ACC112 (cell line): ENCODE measurements around the gene PCBP2.
A peak's percentile ranks its signal among the peaks of the same experiment; 100 is the strongest.

Source experiments
- H2AFZ ChIP-seq: fragments of 200-600 bp; sonication (generic); one replicate; pipeline ENCODE4 v1.6.0; 2017; ENCODE audit warnings: antibody characterized with exemption, low read length; ENCODE audit not compliant: unreplicated experiment
- H3K27ac ChIP-seq: fragments of 200-600 bp; sonication (generic); 2 replicates; pipeline ENCODE4 v1.5.1; 2014; ENCODE audit warnings: low read depth, mild to moderate bottlenecking, antibody characterized with exemption, low read length, moderate library complexity
- H3K27me3 ChIP-seq: fragments of 200-600 bp; sonication (generic); 2 replicates; pipeline ENCODE4 v1.6.1; 2014; ENCODE audit warnings: mild to moderate bottlenecking, antibody characterized with exemption, low read length, moderate library complexity, mixed read lengths; ENCODE audit not compliant: insufficient read depth
- H3K36me3 ChIP-seq: fragments of 200-600 bp; sonication (generic); 2 replicates; pipeline ENCODE4 v1.6.1; 2016; ENCODE audit warnings: mild to moderate bottlenecking, antibody characterized with exemption, low read length, moderate library complexity, mixed read lengths; ENCODE audit not compliant: insufficient read depth
- H3K4me1 ChIP-seq: fragments of 200-600 bp; sonication (generic); one replicate; pipeline ENCODE4 v1.6.1; 2016; ENCODE audit warnings: low read length, mixed read lengths; ENCODE audit not compliant: insufficient read depth, unreplicated experiment, control insufficient read depth
- H3K4me3 ChIP-seq: fragments of 200-600 bp; sonication (generic); 2 replicates; pipeline ENCODE4 v1.5.1; 2014; ENCODE audit warnings: mild to moderate bottlenecking, low read depth, low read length
- H3K79me2 ChIP-seq: fragments of 200-600 bp; sonication (generic); one replicate; pipeline ENCODE4 v1.6.0; 2016; ENCODE audit warnings: low read length; ENCODE audit not compliant: control insufficient read depth, unreplicated experiment, insufficient read depth

The PCBP2 gene

DNA sequence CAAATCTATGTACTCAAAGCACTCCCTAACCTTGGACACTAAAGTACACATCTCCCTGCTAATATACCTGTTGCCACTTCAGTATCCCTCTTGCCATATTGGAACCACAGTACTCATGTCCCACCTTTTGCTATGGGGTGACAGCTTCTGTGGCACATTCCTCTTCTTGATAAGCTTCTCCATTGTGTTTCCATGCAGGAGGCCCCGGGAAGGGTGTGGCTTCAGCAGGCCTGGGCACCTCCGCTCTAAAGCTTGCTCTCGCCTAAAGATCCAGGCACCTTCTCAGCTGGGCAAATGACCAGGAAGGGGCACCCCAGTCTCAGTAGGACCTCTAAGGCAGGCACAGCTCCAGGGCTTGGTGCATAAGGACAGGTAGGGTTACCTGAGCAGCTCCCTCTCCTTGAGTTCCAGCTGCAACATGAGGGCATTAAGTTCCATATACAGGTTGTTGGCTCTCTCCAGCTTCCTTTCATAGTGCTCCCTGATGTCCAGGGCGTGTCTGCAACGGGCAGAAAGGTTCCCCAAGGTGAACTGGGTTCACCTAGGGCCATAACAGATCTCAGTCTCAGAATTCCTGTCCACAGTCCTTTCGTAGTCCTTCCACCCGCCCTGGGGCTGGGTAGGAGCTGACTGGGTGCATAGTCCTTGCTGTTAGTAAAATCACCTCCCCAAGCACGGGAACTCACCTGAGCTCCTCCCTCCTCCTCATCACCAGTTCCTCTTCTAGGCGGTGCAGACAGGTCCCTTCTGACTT lies 31.5 kb downstream of the PCBP2 start:
- H3K4me1 ChIP-seq, result peaks cover 37% of the 10 kb centered on the region
- H2AFZ ChIP-seq, result no peak overlapping the region
- H3K27me3 ChIP-seq, result no peaks in the 10 kb centered on the region
- H3K36me3 ChIP-seq, result peaks cover 26% of the 10 kb centered on the region
- no peak overlapping the region for H3K4me3 ChIP-seq
- H3K27ac ChIP-seq, result no peak overlapping the region
- H3K79me2 ChIP-seq, result no peaks in the 10 kb centered on the region

DNA sequence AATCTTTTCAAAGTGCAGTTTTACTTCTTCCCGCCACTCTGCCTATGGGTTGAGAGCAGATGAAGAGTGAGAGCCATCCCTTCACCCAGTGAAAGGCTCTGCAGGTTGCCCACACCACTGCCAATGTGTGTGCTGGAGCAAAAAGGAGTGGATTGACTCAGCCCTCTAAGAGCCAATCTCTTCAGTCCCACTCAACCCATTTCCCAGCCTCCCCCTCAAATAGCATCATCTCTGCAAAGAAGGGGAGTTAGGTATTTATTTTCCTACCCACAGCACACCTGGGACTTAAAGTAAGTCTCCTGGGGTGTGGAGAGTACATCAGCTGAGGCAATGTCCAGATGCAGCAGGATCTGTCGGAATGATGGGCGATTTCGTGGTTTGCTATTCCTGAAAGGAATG lies 32.1 kb downstream of the PCBP2 start:
- Histone ChIP-seq H3K79me2 (peaks cover under 1% of the 10 kb centered on the region), H3K27me3 (no peaks in the 10 kb centered on the region), H3K27ac (no peak overlapping the region), H3K4me3 (no peak overlapping the region), H3K36me3 (peaks cover 24% of the 10 kb centered on the region), H2AFZ (no peak overlapping the region), H3K4me1 (peaks cover 31% of the 10 kb centered on the region)

DNA sequence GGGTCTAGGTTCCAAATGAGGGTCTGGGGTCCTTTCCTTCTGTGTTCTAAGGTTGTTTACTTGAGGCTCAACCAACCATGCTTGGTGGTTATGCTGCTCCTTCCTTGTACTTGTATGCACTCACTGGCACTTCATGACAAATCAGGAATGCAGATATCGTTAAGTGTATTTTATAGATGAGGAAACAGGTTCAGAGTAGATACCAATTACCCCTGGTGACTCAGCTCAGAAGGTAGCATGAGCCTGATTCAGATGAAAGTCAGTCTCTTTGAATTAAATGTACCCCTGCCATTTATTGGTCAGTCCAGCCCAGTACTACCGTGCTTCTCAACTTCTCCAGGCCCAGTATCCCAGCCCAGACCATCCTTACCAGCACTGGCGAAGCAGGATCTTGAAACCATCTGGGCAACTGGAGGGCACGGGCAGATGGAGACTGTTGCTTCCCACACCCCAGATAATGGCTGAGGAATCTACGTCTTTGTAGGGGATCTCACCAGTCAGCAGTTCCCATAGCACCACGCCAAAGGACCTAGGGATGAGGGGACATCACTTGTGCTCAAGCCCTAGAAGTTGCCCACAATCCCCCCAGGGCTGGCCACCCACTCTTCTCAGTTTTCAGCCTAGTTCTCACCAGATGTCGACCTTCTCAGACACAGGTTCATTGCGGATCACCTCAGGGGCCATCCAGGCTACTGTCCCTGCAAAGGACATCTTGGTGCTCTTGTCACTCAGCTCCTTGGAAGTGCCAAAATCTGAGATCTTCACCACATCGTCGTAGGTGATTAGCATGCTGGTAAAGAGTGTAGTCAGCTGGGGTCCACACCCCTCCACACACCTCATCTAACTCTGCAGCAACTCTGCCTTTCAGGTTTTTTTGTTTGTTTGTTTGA lies 33.0 kb downstream of the PCBP2 start:
- Histone ChIP-seq H2AFZ (no peak overlapping the region), H3K4me1 (peaks cover 22% of the 10 kb centered on the region), H3K27me3 (no peaks in the 10 kb centered on the region), H3K27ac (no peak overlapping the region), H3K36me3 (peaks cover 15% of the 10 kb centered on the region), H3K4me3 (no peak overlapping the region), H3K79me2 (peaks cover 3% of the 10 kb centered on the region)

DNA sequence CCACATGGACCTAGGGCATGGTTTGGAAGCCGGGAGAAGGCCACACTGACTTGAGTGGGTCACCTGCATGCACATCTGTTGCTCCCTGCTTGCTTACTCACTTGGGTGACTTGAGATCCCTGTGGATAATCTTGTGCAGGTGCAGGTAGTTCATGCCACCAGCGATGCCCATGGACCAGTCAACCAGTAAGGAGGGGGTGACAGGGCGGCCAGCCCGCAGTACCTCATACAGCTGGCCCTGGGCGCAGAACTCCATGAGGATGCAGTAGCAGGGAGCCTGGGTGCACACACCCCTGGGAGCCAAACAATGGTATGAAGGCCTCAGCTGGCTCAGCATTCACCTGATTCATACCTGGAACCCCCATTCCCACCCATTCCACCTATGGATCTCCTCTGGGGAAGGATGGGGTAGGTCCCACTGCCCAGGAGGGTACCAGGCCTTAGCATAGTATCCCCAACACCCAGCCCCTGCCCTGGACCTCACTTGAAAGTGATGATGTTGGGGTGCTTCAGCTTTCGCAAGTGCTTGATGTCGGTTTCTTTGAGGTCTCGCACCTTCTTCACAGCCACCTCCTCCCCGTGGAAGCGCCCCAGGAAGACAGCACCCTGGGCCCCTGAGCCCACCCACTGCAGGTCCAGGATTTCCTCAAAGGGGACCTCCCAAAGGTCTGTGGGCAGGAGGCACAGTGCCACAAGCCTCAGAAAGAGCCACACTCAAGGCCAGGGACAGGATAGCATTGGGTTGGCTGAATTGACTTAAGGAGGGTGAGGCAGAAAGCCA lies 34.2 kb downstream of the PCBP2 start:
- Histone ChIP-seq H3K27ac (no peak overlapping the region), H3K36me3 (peaks cover 8% of the 10 kb centered on the region; the same call in 1 of the 2 replicates), H3K4me3 (no peak overlapping the region), H2AFZ (no peak overlapping the region), H3K4me1 (peaks cover 10% of the 10 kb centered on the region), H3K79me2 (peaks cover 3% of the 10 kb centered on the region), H3K27me3 (no peaks in the 10 kb centered on the region)

DNA sequence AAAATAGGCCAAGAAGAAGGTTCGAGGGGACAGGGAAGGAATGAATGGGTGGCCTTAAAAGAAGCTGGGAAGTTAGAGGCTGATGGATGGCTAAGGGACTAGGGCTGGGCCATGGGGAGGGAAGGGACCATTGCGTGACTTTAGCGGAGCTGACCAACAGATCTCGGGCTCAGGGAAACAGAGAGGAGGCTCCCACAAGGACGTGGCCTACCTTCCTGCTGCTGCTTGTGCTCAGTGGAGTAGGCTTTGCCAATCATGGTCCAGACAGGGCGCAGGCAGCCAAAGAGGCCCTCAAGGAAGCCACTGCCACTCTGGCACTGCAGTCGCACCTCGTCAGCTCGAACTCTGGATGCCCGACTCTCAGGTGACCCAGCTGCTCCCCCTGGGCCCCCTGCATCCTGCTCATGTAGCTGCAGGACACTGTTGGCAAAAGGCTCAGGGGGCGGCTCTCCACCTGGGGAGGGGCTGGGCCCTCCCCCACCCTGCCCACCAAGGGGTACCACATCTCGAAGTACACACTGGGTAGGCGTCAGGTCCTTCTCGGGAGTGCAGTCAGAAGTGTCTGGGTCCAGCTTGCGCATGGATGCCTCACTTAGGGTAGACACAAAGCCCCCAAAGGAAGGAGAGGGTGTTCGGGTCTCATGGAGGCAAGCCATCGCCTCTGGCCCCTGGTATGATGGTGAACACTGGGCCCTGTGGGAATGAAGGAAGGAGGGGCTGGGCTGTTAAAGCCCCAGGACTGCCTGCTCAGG lies 35.0 kb downstream of the PCBP2 start:
- H2AFZ ChIP-seq, result no peak overlapping the region
- H3K36me3 ChIP-seq, result peaks cover 4% of the 10 kb centered on the region; the same call in 1 of the 2 replicates
- peaks cover 3% of the 10 kb centered on the region for H3K4me1 ChIP-seq
- H3K4me3 ChIP-seq, result no peak overlapping the region
- no peaks in the 10 kb centered on the region for H3K27me3 ChIP-seq
- no peak overlapping the region for H3K27ac ChIP-seq
- H3K79me2 ChIP-seq, result peaks cover 3% of the 10 kb centered on the region

- Histone ChIP-seq H3K36me3 (no peaks in the 10 kb centered on the region), H3K4me3 (no peak overlapping the region), H3K27ac (no peak overlapping the region), H3K79me2 (peaks cover 15% of the 10 kb centered on the region), H3K4me1 (peaks cover 10% of the 10 kb centered on the region), H2AFZ (no peak overlapping the region), H3K27me3 (no peaks in the 10 kb centered on the region)
Measured at GRCh38 chr12:53489242-53489864, 37.5 kb downstream of the PCBP2 start.

- Histone ChIP-seq H3K4me3 (peak overlapping the region; percentile 75), H3K36me3 (no peaks in the 10 kb centered on the region), H3K4me1 (peaks cover 27% of the 10 kb centered on the region), H3K27ac (peak overlapping the region; percentile 52), H3K27me3 (no peaks in the 10 kb centered on the region), H3K79me2 (peaks cover 32% of the 10 kb centered on the region), H2AFZ (no peak overlapping the region)
Measured at GRCh38 chr12:53492188-53492587, 40.3 kb downstream of the PCBP2 start.

GRCh38 chr12:53492830-53493609 lies 41.1 kb downstream of the PCBP2 start:
- H3K27ac ChIP-seq, result peak overlapping the region; percentile 52
- H3K4me3 ChIP-seq, result peak overlapping the region; percentile 75
- H3K27me3 ChIP-seq, result no peaks in the 10 kb centered on the region
- no peaks in the 10 kb centered on the region for H3K36me3 ChIP-seq
- peaks cover 41% of the 10 kb centered on the region for H3K79me2 ChIP-seq
- H2AFZ ChIP-seq, result peak overlapping the region; percentile 24
- H3K4me1 ChIP-seq, result peaks cover 34% of the 10 kb centered on the region

GRCh38 chr12:53493610-53494391 lies 41.9 kb downstream of the PCBP2 start:
- peak overlapping the region; percentile 24 for H2AFZ ChIP-seq
- peak overlapping the region; percentile 75 for H3K4me3 ChIP-seq
- peaks cover 47% of the 10 kb centered on the region for H3K79me2 ChIP-seq
- no peaks in the 10 kb centered on the region for H3K27me3 ChIP-seq
- H3K36me3 ChIP-seq, result no peaks in the 10 kb centered on the region
- peak overlapping the region; percentile 47 for H3K27ac ChIP-seq
- peaks cover 40% of the 10 kb centered on the region for H3K4me1 ChIP-seq
